ENCODE data around the gene NPPB.

DNA sequence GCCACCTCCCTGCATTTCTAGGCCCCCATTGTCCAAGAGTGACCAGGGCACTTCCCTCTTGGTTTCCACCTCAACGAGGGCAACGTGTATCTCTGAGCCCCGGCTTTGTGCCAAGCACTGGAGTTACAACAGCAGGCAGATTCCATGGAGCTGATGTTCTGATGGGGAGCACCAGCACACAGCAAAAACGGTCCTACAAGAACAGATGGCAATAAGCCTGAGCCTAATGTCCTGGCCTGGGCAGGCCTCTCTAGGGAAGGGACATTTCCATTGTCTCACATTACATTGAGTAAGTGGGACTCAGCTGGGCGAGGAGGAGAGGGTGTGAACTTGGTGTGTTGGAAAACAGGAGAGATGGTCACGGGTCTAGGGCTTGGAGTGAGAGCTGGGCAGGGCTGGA is 27.2 kb upstream of the NPPB start:
- TF ChIP-seq CTCF (IDR thresholded peaks at IDR 0.05; ENCODE audit: low read depth, low read length) (no peak), POLR2A (IDR thresholded peaks at IDR 0.05; ENCODE audit: extremely low read depth, insufficient read length) (no peak), MAX (IDR thresholded peaks at IDR 0.05; ENCODE audit: low read depth, low read length) (no peak), MYC (IDR thresholded peaks at IDR 0.05; ENCODE audit: low read depth, low read length) (no peak)
